CD4-positive, alpha-beta T cell treated with Interleukin-2 at 100 ng/mL for 4 hours (primary cell): Measurements from ENCODE around the gene CLCNKB.
"Not testable (repeated sequence)": the region's sequence is repeated elsewhere in the genome, so short reads cannot be mapped to it uniquely, and the experiment has no call there.

Experiments used
- DNase-seq: peaks from one replicate; pipeline ENCODE4 v3.0.0-alpha.2; 2020; ENCODE audit warnings: low spot score

CLCNKB gene

GRCh38 chr1:16043521-16043920 lies at the start of gene CLCNKB:
Gene CLCNKB, plus strand, starts transcription at chr1:16043782. Its CDS starts 711 bp downstream, at chr1:16044493.
- DNase-seq, result no peak

DNA sequence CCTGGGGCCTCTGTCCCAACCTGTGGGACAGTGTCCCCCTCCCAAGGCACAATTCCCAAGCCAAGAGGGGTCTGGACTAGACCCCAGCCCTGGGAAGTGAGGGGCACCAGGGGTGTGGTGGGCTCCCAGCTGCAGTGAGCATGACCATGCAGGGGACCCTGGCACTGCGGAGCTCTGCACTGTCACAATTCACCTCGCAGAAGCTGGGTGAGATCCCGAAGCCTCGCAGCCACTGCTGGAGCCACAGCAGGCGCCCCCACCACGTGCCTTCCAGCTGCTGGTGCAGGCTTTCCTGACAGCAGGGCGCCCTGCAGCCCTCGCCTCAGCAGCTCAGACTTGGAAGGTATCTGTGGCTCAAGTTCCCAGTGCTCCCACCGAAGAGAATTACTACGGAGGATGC lies 49.5 kb upstream of the CLCNKB start:
- no peak for DNase-seq

DNA sequence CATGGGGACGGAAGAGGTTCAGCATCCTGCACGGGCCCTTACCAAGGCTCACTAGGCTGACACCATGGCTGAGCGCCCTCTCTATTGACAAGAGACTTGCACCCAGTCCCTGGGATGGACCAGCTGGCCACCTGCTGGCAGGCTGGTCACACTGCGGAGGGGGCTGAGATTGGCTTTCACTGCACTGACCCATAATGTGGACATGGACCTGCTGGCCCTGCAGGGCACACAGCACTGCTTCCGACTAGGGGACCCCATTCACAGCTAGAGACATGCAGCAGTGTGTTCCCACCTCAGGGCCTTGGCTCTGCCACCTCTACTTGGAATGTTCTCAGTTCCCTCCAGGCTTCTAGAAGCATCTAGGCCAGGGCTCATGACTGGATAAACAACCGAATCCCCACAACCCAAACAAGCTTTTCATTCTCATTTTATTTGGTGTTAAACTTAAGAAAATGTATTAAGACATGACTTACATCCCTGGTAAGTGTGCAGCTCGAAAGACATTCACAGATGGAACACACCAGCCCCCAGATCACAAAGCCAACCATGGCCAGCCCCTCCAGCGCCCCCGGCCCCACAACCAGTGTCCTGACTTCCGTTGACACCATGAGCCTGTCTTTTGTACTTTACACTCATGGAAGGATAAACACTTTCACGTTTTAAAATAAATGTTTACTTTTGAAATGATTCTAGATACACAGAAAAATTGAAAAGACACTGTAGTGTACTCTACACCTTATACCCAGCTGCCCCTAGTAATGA lies 48.8 kb upstream of the CLCNKB start:
- DNase-seq, result peak; percentile 37

GRCh38 chr1:15997076-15997585 lies 46.5 kb upstream of the CLCNKB start:
- DNase-seq, result no peak

GRCh38 chr1:15997637-15998280 lies 45.8 kb upstream of the CLCNKB start:
- DNase-seq, result no peak

DNA sequence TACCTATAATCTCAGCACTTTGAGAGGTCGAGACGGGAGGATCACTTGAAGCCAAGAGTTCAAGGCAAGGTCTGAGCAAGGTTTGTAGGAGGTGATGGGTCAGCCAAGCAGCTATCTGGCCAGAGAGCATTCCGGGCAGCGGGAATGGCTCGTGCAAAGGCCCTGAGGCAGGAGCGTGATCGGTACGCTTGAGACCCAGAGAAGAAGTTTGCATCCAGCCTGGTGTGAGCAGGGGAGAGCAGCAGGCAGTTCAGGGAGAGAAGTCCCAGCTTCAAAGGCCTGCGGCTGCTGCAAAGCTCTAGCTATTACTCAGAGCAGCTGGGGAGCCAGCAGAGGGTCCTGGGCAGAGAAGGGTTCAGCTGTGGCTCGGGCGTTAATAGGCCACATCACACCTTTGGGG lies 44.7 kb upstream of the CLCNKB start:
- no peak for DNase-seq

DNA sequence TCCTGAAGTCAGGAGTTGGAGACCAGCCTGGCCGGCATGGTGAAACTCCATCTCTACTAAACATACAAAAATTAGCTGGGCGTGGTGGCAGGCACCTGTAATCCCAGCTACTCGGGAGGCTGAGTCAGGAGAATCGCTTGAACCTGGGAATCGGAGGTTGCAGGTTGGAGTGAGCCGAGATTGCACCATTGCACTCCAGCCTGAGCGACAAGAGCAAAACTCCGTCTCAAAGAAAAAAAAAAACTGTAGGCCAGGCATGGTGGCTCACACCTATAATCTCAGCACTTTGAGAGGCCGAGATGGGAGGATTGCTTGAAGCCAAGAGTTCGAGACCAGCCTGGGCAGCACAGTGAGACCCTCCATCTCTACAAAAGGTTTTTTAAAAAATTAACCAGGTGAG lies 42.3 kb upstream of the CLCNKB start:
- DNase-seq, result not testable (repeated sequence)

DNA sequence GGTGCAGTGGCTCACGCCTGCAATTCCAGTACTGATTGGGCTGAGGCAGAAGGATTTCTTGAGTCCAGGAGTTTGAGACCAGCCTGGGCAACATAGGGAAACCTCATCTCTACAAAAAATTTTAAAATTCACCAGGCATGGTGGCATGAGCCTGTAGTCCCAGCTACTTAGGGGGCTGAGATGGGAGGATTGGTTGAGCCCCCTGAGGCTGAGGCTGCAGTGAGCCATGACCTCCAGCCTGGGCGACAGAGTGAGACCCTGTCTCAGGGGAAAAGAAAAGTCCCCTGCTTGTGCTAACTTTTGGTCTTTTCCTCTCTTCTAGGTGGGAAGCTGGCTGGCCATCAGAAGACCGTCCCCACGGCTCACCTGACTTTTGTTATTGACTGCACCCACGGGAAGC lies 38.0 kb upstream of the CLCNKB start:
- no peak for DNase-seq

GRCh38 chr1:16006010-16006409 lies 37.6 kb upstream of the CLCNKB start:
- no peak for DNase-seq

- no peak for DNase-seq
Observed at GRCh38 chr1:16006552-16007485, 36.8 kb upstream of the CLCNKB start.

DNA sequence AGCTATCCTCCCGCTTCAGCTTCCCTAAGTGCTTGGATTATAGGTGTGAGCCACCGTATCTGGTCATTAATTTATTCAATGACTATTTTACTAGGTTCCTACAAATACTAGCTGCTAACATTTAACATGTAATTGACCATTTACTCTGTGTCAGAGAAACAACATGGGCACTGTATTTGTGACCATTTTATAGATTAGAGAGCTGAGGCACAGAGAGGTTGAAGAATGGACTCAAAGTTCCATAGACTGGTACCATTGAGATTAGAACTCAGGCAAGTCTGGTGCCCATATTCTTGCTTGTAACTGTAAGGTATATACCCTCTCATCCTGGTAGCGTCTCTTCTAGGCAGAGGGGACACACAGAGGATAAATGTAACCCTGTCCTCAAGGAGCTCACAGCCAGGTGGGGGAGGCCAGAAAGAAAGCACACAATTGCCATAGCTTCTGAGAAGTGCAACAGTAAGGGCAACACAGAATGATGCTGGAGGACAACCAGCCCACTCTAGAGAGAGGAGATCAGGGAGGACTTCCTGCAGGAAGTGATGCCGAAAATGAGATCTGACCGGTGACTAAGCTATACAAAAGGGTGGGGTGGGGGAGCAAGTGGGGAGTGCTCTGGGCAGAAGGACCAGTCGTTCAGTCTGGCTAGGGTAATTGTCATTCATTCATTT lies 35.8 kb upstream of the CLCNKB start:
- no peak for DNase-seq

- DNase-seq, result peak; percentile 74
Observed at GRCh38 chr1:16009030-16009460, 34.5 kb upstream of the CLCNKB start.

- DNase-seq, result no peak
Observed at GRCh38 chr1:16009678-16010077, 33.9 kb upstream of the CLCNKB start.

- DNase-seq, result no peak
Observed at GRCh38 chr1:16010837-16011236, 32.7 kb upstream of the CLCNKB start.

DNA sequence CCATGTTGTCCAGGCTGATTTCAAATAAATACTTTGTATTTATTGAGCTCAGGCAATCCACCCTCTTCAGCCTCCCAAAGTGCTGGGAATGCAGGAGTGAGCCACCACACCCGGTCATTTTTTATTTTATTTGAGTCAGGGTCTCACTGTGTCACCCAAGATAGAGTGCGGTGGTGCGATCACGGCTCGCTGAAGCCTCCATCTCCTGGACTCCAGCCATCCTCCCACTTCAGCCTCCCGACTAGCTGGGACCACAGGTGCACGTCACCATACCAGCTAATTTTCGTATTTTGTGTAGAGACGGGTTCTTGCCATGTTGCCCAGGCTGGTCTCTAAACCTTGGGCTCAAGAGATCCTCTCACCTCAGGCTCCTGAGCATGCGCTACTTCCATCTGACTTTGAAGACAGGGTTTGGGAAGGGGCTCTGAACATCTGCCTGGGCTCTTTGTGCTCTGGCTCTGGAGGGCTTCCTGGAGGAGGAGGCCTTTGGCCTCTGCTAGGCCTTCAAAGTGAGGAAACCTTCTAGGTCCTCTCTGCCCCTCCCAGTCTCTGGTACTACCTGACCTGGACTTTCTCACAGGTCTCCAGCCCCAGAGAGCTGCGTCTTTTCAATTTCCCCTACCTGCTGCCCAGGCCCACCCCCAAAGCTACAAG lies 31.5 kb upstream of the CLCNKB start:
- no peak for DNase-seq

GRCh38 chr1:16012590-16013219 lies 30.9 kb upstream of the CLCNKB start:
- peak; percentile 2 for DNase-seq

- DNase-seq, result peak; percentile 35
Observed at GRCh38 chr1:16013220-16013907, 30.2 kb upstream of the CLCNKB start.

- DNase-seq, result no peak
Observed at GRCh38 chr1:16013908-16014258, 29.7 kb upstream of the CLCNKB start.

GRCh38 chr1:16014509-16015482 lies 28.8 kb upstream of the CLCNKB start:
- no peak for DNase-seq
